ENCODE measurements around the gene TRMT11. TPM values are rescaled to one million over a fixed set of nuclear protein-coding genes. Genes with fewer than 3 reads are reported as not detected.
"Not testable (repeated sequence)": the region's sequence is repeated elsewhere in the genome, so short reads cannot be mapped to it uniquely, and the experiment has no call there.

Gene TRMT11
- polyA plus RNA-seq, 1 of the 3 experiments (the other 2 are of a cell fraction) = 15.0 TPM

DNA sequence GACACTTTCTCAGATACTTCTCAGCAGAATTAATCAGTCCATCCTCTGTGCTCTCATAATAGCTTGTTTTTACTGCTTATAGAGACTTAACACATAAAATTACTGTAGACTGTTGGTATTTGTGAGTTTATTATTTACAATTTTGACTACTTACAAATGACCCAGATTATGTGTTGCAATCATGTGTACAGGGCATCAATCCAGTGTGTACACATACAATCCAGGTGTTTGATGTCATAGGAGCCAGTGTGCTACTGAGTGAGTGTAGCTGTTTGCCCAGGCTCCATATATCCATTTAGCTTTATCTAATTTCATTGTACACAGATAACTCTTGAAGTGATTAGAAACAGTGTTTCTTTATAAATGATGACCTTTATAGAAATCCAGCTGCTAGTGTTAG lies 31.3 kb downstream of the TRMT11 start:
- ChIA-PET POLR2A (no interaction called here), CTCF (interaction anchor here (1.0 to 2.7 kb wide), 4 partner anchors 10 to 23 kb away, joined by 3 to 10 read pairs (median 5); no protein-coding TSS in a partner anchor)
- Histone ChIP-seq H3K27ac (ENCODE audit: low read depth in 2 of 2, low read length in 1 of 2) (no peak overlapping the region), H3K4me1 (ENCODE audit: control insufficient read depth in 1 of 2, insufficient read depth in 2 of 2, low read depth in 1 of 2, low read length in 1 of 2) (peaks cover 0 to 8% of the 10 kb centered on the region in 2 experiments; a peak in 2 of 4 replicates), H3K9ac (no peak overlapping the region), H3K4me3 (ENCODE audit: low read depth in 2 of 2, low read length in 1 of 2) (no peak overlapping the region), H3K9me2 (no peaks in the 10 kb centered on the region), H2AFZ (ENCODE audit: low read depth) (no peak overlapping the region), H3K4me2 (no peak overlapping the region), H3K36me3 (replicated peaks in 1 of 2; ENCODE audit: control insufficient read depth in 1 of 2, insufficient read depth in 2 of 2, low read length in 1 of 2) (peaks cover 64 to 77% of the 10 kb centered on the region in 2 experiments), H3K27me3 (ENCODE audit: insufficient read depth) (no peaks in the 10 kb centered on the region), H4K20me1 (ENCODE audit: insufficient read depth) (peaks cover 6% of the 10 kb centered on the region; the same call in 1 of the 2 replicates), H3F3A (replicated peaks; ENCODE audit: insufficient read depth) (peaks cover 24% of the 10 kb centered on the region), H3K79me2 (ENCODE audit: insufficient read depth) (no peaks in the 10 kb centered on the region), H3K9me3 (no peaks in the 10 kb centered on the region)
- TF ChIP-seq CTCF (IDR thresholded peaks at IDR 0.05) (no peak), TCF12 (IDR thresholded peaks at IDR 0.05) (no peak), FOXJ3 (CRISPR knock-in tag; IDR thresholded peaks at IDR 0.05) (no peak), EP300 (IDR thresholded peaks at IDR 0.05; ENCODE audit: borderline replicate concordance in 1 of 2, low read depth in 1 of 2, low read length in 1 of 2) (peak in 1 of 2 experiments; percentile 48; a peak in 1 of 4 replicates), POLR2AphosphoS5 (IDR thresholded peaks at IDR 0.05; ENCODE audit: low read depth, low read length) (no peak)
- DNase-seq = peak; percentile 9

DNA sequence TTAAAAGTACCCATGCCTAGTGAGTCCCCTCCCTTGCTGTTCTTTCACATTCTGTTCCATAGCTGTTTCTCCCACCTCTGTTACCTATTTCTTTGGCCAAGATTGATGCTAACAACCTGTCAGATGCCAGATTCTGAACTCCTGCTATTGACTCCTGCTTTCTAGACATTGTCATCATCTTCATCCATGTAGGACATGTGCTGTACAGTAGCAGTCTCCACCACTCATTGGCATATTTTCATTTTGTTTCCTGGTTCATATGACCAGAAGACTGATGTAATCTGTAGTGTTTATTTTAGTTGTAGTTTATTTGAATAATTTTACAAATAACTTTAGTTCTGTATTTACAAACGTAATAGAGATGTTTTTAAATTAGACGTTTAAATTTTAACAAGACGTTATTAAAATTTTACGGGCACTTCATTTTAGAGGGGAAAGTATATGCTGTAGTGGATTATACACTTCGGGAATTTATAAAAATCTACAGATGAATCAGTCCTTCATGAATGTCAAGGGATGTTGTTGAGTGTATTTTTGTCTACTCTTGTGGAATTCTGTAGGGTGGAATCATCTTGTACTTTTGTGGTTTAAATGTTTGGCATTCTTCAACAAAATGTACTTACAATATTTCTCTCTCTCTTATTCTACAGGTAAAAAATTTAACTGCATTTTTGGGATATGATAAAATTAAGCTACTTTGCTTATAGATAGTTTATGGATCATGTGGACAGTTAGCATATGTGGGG lies 34.1 kb downstream of the TRMT11 start:
- 96% methylated on average over 5 of the region's 5 CpGs for WGBS (ENCODE audit: low lambda C conversion rate)
- Histone ChIP-seq H3K4me3 (ENCODE audit: low read depth in 2 of 2, low read length in 1 of 2) (no peak overlapping the region), H3K9ac (no peak overlapping the region), H3K27ac (ENCODE audit: low read depth in 2 of 2, low read length in 1 of 2) (no peak overlapping the region), H3K27me3 (ENCODE audit: insufficient read depth) (no peaks in the 10 kb centered on the region), H3F3A (replicated peaks; ENCODE audit: insufficient read depth) (peaks cover 11% of the 10 kb centered on the region), H4K20me1 (ENCODE audit: insufficient read depth) (peaks cover 2% of the 10 kb centered on the region; the same call in 1 of the 2 replicates), H2AFZ (ENCODE audit: low read depth) (no peak overlapping the region), H3K9me2 (no peaks in the 10 kb centered on the region), H3K79me2 (ENCODE audit: insufficient read depth) (no peaks in the 10 kb centered on the region), H3K4me1 (ENCODE audit: control insufficient read depth in 1 of 2, insufficient read depth in 2 of 2, low read depth in 1 of 2, low read length in 1 of 2) (peaks cover 0 to 2% of the 10 kb centered on the region in 2 experiments; a peak in 2 of 4 replicates), H3K36me3 (replicated peaks in 1 of 2; ENCODE audit: control insufficient read depth in 1 of 2, insufficient read depth in 2 of 2, low read length in 1 of 2) (peaks cover 63 to 85% of the 10 kb centered on the region in 2 experiments), H3K9me3 (no peaks in the 10 kb centered on the region), H3K4me2 (no peak overlapping the region)
- POLR2A ChIA-PET = no interaction called here
- CTCF ChIA-PET = interaction anchor here (0.6 to 1.9 kb wide), 3 partner anchors 10 to 457 kb away, joined by 3 to 8 read pairs (median 3); no protein-coding TSS in a partner anchor
- no peak for DNase-seq
- TF ChIP-seq, protein P1, sequence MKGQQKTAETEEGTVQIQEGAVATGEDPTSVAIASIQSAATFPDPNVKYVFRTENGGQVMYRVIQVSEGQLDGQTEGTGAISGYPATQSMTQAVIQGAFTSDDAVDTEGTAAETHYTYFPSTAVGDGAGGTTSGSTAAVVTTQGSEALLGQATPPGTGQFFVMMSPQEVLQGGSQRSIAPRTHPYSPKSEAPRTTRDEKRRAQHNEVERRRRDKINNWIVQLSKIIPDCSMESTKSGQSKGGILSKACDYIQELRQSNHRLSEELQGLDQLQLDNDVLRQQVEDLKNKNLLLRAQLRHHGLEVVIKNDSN (IDR thresholded peaks at IDR 0.05; ENCODE audit: borderline replicate concordance, low read depth) = no peak
- no peak for TF ChIP-seq GATA2 (CRISPR knock-in tag; IDR thresholded peaks at IDR 0.05)
- no peak for TF ChIP-seq YY1 (IDR thresholded peaks at IDR 0.05; ENCODE audit: low read depth)
- TF ChIP-seq EZH2phosphoT487 (IDR thresholded peaks at IDR 0.05; ENCODE audit: borderline replicate concordance, low read depth) = no peak
- TF ChIP-seq TEAD4 (IDR thresholded peaks at IDR 0.05; ENCODE audit: borderline replicate concordance, insufficient read depth) = no peak

DNA sequence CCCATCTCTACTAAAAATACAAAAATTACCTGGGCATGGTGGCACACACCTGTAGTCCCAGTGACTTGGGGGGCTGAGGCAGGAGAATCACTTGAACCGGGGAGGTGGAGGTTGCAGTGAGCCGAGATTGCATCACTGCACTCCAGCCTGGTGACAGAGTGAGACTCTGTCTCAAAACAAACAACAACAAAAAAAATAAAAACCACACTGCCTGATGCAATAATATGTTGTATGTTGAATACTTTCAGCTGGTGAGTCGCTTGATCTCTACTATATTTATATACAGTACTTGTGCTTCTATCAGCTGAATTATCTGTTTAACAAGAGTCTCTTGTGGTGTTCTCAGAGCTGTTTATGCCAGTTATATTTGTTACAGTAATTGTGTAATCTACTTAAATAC lies 37.1 kb downstream of the TRMT11 start:
- H3K27me3 ChIP-seq (ENCODE audit: insufficient read depth); H3K4me1 ChIP-seq (ENCODE audit: control insufficient read depth in 1 of 2, insufficient read depth in 2 of 2, low read depth in 1 of 2, low read length in 1 of 2); H3K9me2 ChIP-seq; H4K20me1 ChIP-seq (ENCODE audit: insufficient read depth); H3K79me2 ChIP-seq (ENCODE audit: insufficient read depth); H3K9me3 ChIP-seq; H2AFZ ChIP-seq (ENCODE audit: low read depth); H3F3A ChIP-seq (replicated peaks; ENCODE audit: insufficient read depth); H3K9ac ChIP-seq; H3K4me2 ChIP-seq; POLR2A ChIA-PET; H3K4me3 ChIP-seq (ENCODE audit: low read depth in 2 of 2, low read length in 1 of 2); DNase-seq; H3K27ac ChIP-seq (ENCODE audit: low read depth in 2 of 2, low read length in 1 of 2): not testable (repeated sequence)
- peaks cover 64 to 76% of the 10 kb centered on the region in 2 experiments for H3K36me3 ChIP-seq (replicated peaks in 1 of 2; ENCODE audit: control insufficient read depth in 1 of 2, insufficient read depth in 2 of 2, low read length in 1 of 2)
- WGBS (ENCODE audit: low lambda C conversion rate) = 95% methylated on average over 3 of the region's 3 CpGs
- CTCF ChIA-PET = interaction anchor here (1.2 kb wide), 1 partner anchor 10 kb away, joined by 3 read pairs; no protein-coding TSS in a partner anchor
